ENCODE measurements around the gene KCNT2.

KCNT2 gene

GRCh38 chr1:196400478-196401451, 207.5 kb downstream of the KCNT2 start:
- Histone ChIP-seq H3K4me2 (ENCODE audit: low read length) (no peak overlapping the region), H4K20me1 (ENCODE audit: control insufficient read depth, insufficient read depth, low read depth, low read length) (no peaks in the 10 kb centered on the region), H3K4me3 (ENCODE audit: low read length) (no peak overlapping the region), H3K27me3 (ENCODE audit: control insufficient read depth, low read length) (no peaks in the 10 kb centered on the region), H3F3A (ENCODE audit: control insufficient read depth, insufficient read depth) (no peaks in the 10 kb centered on the region), H3K27ac (ENCODE audit: low read depth, low read length) (no peak overlapping the region), H3K36me3 (ENCODE audit: control insufficient read depth, low read length) (no peaks in the 10 kb centered on the region), H3K9me2 (replicated peaks; ENCODE audit: control insufficient read depth, low read length) (no peaks in the 10 kb centered on the region), H3K79me2 (ENCODE audit: control insufficient read depth, low read length) (no peaks in the 10 kb centered on the region), H3K9me3 (ENCODE audit: control insufficient read depth, insufficient read depth, low read length) (no peaks in the 10 kb centered on the region), H3K4me1 (ENCODE audit: control insufficient read depth, low read length) (no peaks in the 10 kb centered on the region)
- TF ChIP-seq EZH2phosphoT487 (IDR thresholded peaks at IDR 0.05; ENCODE audit: borderline replicate concordance, low read length) = no peak
- TF ChIP-seq, protein P1, sequence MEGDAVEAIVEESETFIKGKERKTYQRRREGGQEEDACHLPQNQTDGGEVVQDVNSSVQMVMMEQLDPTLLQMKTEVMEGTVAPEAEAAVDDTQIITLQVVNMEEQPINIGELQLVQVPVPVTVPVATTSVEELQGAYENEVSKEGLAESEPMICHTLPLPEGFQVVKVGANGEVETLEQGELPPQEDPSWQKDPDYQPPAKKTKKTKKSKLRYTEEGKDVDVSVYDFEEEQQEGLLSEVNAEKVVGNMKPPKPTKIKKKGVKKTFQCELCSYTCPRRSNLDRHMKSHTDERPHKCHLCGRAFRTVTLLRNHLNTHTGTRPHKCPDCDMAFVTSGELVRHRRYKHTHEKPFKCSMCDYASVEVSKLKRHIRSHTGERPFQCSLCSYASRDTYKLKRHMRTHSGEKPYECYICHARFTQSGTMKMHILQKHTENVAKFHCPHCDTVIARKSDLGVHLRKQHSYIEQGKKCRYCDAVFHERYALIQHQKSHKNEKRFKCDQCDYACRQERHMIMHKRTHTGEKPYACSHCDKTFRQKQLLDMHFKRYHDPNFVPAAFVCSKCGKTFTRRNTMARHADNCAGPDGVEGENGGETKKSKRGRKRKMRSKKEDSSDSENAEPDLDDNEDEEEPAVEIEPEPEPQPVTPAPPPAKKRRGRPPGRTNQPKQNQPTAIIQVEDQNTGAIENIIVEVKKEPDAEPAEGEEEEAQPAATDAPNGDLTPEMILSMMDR (IDR thresholded peaks at IDR 0.05; ENCODE audit: low read depth, low read length, poor library complexity, severe bottlenecking) = no peak

- no peaks in the 10 kb centered on the region for H3F3A ChIP-seq (ENCODE audit: control insufficient read depth, insufficient read depth)
- no peak overlapping the region for H3K27ac ChIP-seq (ENCODE audit: low read depth, low read length)
- H3K4me1 ChIP-seq (ENCODE audit: control insufficient read depth, low read length) = no peaks in the 10 kb centered on the region
- H3K9me3 ChIP-seq (ENCODE audit: control insufficient read depth, insufficient read depth, low read length) = no peaks in the 10 kb centered on the region
- H3K9me2 ChIP-seq (replicated peaks; ENCODE audit: control insufficient read depth, low read length) = no peaks in the 10 kb centered on the region
- H3K4me2 ChIP-seq (ENCODE audit: low read length) = no peak overlapping the region
- no peaks in the 10 kb centered on the region for H4K20me1 ChIP-seq (ENCODE audit: control insufficient read depth, insufficient read depth, low read depth, low read length)
- TF ChIP-seq, protein P1 (IDR thresholded peaks at IDR 0.05; ENCODE audit: low read depth, low read length, poor library complexity, severe bottlenecking) = no peak
- TF ChIP-seq EZH2phosphoT487 (IDR thresholded peaks at IDR 0.05; ENCODE audit: borderline replicate concordance, low read length) = no peak
- no peaks in the 10 kb centered on the region for H3K79me2 ChIP-seq (ENCODE audit: control insufficient read depth, low read length)
- H3K27me3 ChIP-seq (ENCODE audit: control insufficient read depth, low read length) = no peaks in the 10 kb centered on the region
- H3K36me3 ChIP-seq (ENCODE audit: control insufficient read depth, low read length) = no peaks in the 10 kb centered on the region
- no peak overlapping the region for H3K4me3 ChIP-seq (ENCODE audit: low read length)
Measured at GRCh38 chr1:196399713-196400112, 208.5 kb downstream of the KCNT2 start.

GRCh38 chr1:196393742-196394141, 214.5 kb downstream of the KCNT2 start:
- Histone ChIP-seq H3F3A (ENCODE audit: control insufficient read depth, insufficient read depth) (no peaks in the 10 kb centered on the region), H3K9me3 (ENCODE audit: control insufficient read depth, insufficient read depth, low read length) (no peaks in the 10 kb centered on the region), H3K27me3 (ENCODE audit: control insufficient read depth, low read length) (0 out of 2 replicates have a peak, but pooled peaks cover 2% of the 10 kb centered on the region), H3K36me3 (ENCODE audit: control insufficient read depth, low read length) (no peaks in the 10 kb centered on the region), H3K79me2 (ENCODE audit: control insufficient read depth, low read length) (no peaks in the 10 kb centered on the region), H3K4me3 (ENCODE audit: low read length) (no peak overlapping the region), H3K27ac (ENCODE audit: low read depth, low read length) (no peak overlapping the region), H3K9me2 (replicated peaks; ENCODE audit: control insufficient read depth, low read length) (no peaks in the 10 kb centered on the region), H4K20me1 (ENCODE audit: control insufficient read depth, insufficient read depth, low read depth, low read length) (no peaks in the 10 kb centered on the region), H3K4me2 (ENCODE audit: low read length) (no peak overlapping the region), H3K4me1 (ENCODE audit: control insufficient read depth, low read length) (no peaks in the 10 kb centered on the region)
- TF ChIP-seq, protein P1 (IDR thresholded peaks at IDR 0.05; ENCODE audit: low read depth, low read length, poor library complexity, severe bottlenecking) = no peak
- TF ChIP-seq EZH2phosphoT487 (IDR thresholded peaks at IDR 0.05; ENCODE audit: borderline replicate concordance, low read length) = no peak

Measured in DOHH2 (cell line).